Measurements from ENCODE around the gene ITCH.

DNA sequence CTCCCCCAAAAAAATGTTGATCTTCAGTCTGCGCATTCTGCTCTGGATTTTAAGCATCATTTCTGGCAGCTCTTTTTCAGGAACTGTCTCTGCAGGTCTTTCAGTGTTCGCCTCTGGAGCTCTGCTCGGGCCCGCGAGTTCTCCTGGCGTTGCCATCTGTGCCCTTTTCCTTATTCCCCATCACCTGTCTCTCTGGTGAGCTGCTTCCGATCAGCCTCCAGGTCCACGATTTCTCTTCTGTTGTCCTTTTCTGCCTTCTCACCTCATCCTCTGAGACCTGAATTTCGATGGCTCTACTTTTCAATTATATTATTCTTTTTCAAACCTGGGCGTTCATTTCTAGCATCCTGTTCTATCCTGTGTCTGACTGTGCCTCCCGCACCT, 194.9 kb downstream of the ITCH start:
- TF ChIP-seq FOXM1 (IDR thresholded peaks at IDR 0.05; ENCODE audit: borderline replicate concordance) (no peak), SP1 (IDR thresholded peaks at IDR 0.05) (no peak), SUZ12 (IDR thresholded peaks at IDR 0.05) (no peak), ZNF384 (IDR thresholded peaks at IDR 0.05) (no peak), BHLHE40 (IDR thresholded peaks at IDR 0.05; ENCODE audit: borderline replicate concordance) (no peak), FOXA1 (IDR thresholded peaks at IDR 0.05) (no peak), FOXK2 (IDR thresholded peaks at IDR 0.05) (no peak), HDGF (IDR thresholded peaks at IDR 0.05; ENCODE audit: borderline replicate concordance) (no peak), LEF1 (IDR thresholded peaks at IDR 0.05; ENCODE audit: borderline replicate concordance) (no peak), TARDBP (IDR thresholded peaks at IDR 0.05) (no peak), L3MBTL2 (conservative IDR thresholded peaks at IDR 0.05) (no peak), ARNT (IDR thresholded peaks at IDR 0.05) (no peak)
- TF ChIP-seq, protein P1, sequence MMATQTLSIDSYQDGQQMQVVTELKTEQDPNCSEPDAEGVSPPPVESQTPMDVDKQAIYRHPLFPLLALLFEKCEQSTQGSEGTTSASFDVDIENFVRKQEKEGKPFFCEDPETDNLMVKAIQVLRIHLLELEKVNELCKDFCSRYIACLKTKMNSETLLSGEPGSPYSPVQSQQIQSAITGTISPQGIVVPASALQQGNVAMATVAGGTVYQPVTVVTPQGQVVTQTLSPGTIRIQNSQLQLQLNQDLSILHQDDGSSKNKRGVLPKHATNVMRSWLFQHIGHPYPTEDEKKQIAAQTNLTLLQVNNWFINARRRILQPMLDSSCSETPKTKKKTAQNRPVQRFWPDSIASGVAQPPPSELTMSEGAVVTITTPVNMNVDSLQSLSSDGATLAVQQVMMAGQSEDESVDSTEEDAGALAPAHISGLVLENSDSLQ (IDR thresholded peaks at IDR 0.05), result no peak
